H1 (cell line): ENCODE measurements around the gene SPIRE1. TPM values are rescaled to one million over a fixed set of nuclear protein-coding genes. Genes with fewer than 3 reads are reported as not detected.

Source experiments
- ASH2L ChIP-seq: fragments of 200-600, 300-600 bp; sonication (generic); IDR thresholded peaks from one replicate; pipeline ENCODE4 v1.7.1; 2017; ENCODE audit warnings: low read length
- E2F6 ChIP-seq: IDR thresholded peaks from 2 replicates; pipeline ENCODE4 v1.6.1; 2012; ENCODE audit warnings: inconsistent platforms
- HDAC6 ChIP-seq: IDR thresholded peaks from one replicate; pipeline ENCODE4 v1.7.1; 2012; ENCODE audit warnings: low read depth, mild to moderate bottlenecking, inconsistent platforms, low read length, moderate library complexity
- KDM1A ChIP-seq: fragments of 200-600, 300-600 bp; sonication (generic); IDR thresholded peaks from 2 replicates; pipeline ENCODE4 v1.7.1; 2016; ENCODE audit warnings: mild to moderate bottlenecking, low read length, borderline replicate concordance
- USF2 ChIP-seq: IDR thresholded peaks from 2 replicates; pipeline ENCODE4 v1.6.1; 2011; ENCODE audit warnings: low read length, improper control_type of control experiment
- YY1 ChIP-seq: IDR thresholded peaks from 2 replicates; pipeline ENCODE4 v1.6.1; 2011; ENCODE audit warnings: low read depth, mild to moderate bottlenecking, low read length
- polyA plus RNA-seq, 7 experiments: library from polyadenylated mRNA; depleted of rRNA in 3 of 7; stranded (reverse) in 5 of 7; unstranded in 2 of 7; fragments of >200 nt in 5 of 7; fragments of 200-250 nt in 2 of 7; gene quantifications; 1 replicate in 5 of 7; 2 replicates in 1 of 7; 4 replicates in 1 of 7; pipeline versions ENCODE4 v1.2.1 to v1.2.3, GENCODE V29; 2011 to 2013; ENCODE audit warnings: missing spikeins in 2 of 7, mixed read lengths in 2 of 7
- total RNA-seq: library from RNA; stranded (reverse); fragmentation: NEBNext Ultra II Directional; extraction: Animal tissue kit (Norgen Biotek cat#: 25700); gene quantifications from 2 replicates; pipeline ENCODE4 v1.2.1, GENCODE V29; 2021
- TF ChIP-seq, protein P1 (sequence below): fragments of 300-600 bp; sonication (generic); IDR thresholded peaks from 2 replicates; pipeline ENCODE4 v1.7.1; 2012; ENCODE audit warnings: low read length, moderate library complexity, mild to moderate bottlenecking, inconsistent platforms; ENCODE audit not compliant: insufficient replicate concordance

The SPIRE1 gene
- total and polyA plus RNA-seq, 2 of the 8 experiments (the other 6 are each of a cell fraction or from before 2014, with no cell fraction given), result 6.0 to 21.5 TPM

GRCh38 chr18:12500986-12501385 lies 156.9 kb downstream of the SPIRE1 start (continued):
- TF ChIP-seq, protein P1, sequence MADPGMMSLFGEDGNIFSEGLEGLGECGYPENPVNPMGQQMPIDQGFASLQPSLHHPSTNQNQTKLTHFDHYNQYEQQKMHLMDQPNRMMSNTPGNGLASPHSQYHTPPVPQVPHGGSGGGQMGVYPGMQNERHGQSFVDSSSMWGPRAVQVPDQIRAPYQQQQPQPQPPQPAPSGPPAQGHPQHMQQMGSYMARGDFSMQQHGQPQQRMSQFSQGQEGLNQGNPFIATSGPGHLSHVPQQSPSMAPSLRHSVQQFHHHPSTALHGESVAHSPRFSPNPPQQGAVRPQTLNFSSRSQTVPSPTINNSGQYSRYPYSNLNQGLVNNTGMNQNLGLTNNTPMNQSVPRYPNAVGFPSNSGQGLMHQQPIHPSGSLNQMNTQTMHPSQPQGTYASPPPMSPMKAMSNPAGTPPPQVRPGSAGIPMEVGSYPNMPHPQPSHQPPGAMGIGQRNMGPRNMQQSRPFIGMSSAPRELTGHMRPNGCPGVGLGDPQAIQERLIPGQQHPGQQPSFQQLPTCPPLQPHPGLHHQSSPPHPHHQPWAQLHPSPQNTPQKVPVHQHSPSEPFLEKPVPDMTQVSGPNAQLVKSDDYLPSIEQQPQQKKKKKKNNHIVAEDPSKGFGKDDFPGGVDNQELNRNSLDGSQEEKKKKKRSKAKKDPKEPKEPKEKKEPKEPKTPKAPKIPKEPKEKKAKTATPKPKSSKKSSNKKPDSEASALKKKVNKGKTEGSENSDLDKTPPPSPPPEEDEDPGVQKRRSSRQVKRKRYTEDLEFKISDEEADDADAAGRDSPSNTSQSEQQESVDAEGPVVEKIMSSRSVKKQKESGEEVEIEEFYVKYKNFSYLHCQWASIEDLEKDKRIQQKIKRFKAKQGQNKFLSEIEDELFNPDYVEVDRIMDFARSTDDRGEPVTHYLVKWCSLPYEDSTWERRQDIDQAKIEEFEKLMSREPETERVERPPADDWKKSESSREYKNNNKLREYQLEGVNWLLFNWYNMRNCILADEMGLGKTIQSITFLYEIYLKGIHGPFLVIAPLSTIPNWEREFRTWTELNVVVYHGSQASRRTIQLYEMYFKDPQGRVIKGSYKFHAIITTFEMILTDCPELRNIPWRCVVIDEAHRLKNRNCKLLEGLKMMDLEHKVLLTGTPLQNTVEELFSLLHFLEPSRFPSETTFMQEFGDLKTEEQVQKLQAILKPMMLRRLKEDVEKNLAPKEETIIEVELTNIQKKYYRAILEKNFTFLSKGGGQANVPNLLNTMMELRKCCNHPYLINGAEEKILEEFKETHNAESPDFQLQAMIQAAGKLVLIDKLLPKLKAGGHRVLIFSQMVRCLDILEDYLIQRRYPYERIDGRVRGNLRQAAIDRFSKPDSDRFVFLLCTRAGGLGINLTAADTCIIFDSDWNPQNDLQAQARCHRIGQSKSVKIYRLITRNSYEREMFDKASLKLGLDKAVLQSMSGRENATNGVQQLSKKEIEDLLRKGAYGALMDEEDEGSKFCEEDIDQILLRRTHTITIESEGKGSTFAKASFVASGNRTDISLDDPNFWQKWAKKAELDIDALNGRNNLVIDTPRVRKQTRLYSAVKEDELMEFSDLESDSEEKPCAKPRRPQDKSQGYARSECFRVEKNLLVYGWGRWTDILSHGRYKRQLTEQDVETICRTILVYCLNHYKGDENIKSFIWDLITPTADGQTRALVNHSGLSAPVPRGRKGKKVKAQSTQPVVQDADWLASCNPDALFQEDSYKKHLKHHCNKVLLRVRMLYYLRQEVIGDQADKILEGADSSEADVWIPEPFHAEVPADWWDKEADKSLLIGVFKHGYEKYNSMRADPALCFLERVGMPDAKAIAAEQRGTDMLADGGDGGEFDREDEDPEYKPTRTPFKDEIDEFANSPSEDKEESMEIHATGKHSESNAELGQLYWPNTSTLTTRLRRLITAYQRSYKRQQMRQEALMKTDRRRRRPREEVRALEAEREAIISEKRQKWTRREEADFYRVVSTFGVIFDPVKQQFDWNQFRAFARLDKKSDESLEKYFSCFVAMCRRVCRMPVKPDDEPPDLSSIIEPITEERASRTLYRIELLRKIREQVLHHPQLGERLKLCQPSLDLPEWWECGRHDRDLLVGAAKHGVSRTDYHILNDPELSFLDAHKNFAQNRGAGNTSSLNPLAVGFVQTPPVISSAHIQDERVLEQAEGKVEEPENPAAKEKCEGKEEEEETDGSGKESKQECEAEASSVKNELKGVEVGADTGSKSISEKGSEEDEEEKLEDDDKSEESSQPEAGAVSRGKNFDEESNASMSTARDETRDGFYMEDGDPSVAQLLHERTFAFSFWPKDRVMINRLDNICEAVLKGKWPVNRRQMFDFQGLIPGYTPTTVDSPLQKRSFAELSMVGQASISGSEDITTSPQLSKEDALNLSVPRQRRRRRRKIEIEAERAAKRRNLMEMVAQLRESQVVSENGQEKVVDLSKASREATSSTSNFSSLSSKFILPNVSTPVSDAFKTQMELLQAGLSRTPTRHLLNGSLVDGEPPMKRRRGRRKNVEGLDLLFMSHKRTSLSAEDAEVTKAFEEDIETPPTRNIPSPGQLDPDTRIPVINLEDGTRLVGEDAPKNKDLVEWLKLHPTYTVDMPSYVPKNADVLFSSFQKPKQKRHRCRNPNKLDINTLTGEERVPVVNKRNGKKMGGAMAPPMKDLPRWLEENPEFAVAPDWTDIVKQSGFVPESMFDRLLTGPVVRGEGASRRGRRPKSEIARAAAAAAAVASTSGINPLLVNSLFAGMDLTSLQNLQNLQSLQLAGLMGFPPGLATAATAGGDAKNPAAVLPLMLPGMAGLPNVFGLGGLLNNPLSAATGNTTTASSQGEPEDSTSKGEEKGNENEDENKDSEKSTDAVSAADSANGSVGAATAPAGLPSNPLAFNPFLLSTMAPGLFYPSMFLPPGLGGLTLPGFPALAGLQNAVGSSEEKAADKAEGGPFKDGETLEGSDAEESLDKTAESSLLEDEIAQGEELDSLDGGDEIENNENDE, result no peak
- no peak for TF ChIP-seq KDM1A
- no peak for TF ChIP-seq YY1
- TF ChIP-seq USF2, result no peak
- no peak for TF ChIP-seq E2F6
- no peak for TF ChIP-seq ASH2L
- no peak for TF ChIP-seq HDAC6
